PC-3 (cell line): ENCODE results near the gene TCF12. TPM values are rescaled to one million over a fixed set of nuclear protein-coding genes. Genes with fewer than 3 reads are reported as not detected.
"Not testable (repeated sequence)": the region's sequence is repeated elsewhere in the genome, so short reads cannot be mapped to it uniquely, and the experiment has no call there.

ENCODE experiments used
- ATAC-seq: fragments of 200-7000 bp; cut with Tn5 transposase; 2 replicates; pipeline ENCODE4 v1.9.1; 2020; ENCODE audit warnings: mild to moderate bottlenecking, moderate library complexity
- BruUV-seq: library from RNA; stranded (reverse); fragments of 400-500 nt; replicated peaks from 2 replicates; lab custom pipeline; 2021; lab: Mats Ljungman, UMichigan
- CTCF ChIA-PET: fragments of 300-600 bp; sonication (Branson Sonifier 250); formaldehyde crosslinking; loops from one replicate; lab custom pipeline; 2022; ENCODE audit warnings: antibody characterized with exemption; lab: Charles Lee
- POLR2A ChIA-PET: fragments of 300-600 bp; sonication (Branson Sonifier 250); formaldehyde crosslinking; loops from one replicate; lab custom pipeline; 2022; ENCODE audit warnings: antibody characterized with exemption; ENCODE audit not compliant: unreplicated experiment; lab: Charles Lee
- DNase-seq: peaks from one replicate; pipeline ENCODE4 v3.0.0-alpha.2; 2015
- H2AFZ ChIP-seq: fragments of 300-600 bp; sonication (generic); 2 replicates; pipeline ENCODE4 v1.6.0; 2016; ENCODE audit warnings: antibody characterized with exemption, low read length
- H3F3A ChIP-seq: fragments of 300-600 bp; sonication (generic); one replicate; pipeline ENCODE4 v1.6.0; 2017; ENCODE audit warnings: antibody characterized with exemption, low read length, control low read depth, mild to moderate bottlenecking; ENCODE audit not compliant: unreplicated experiment
- H3K27ac ChIP-seq: fragments of 300-600 bp; sonication (generic); 2 replicates; pipeline ENCODE4 v1.5.1; 2016; ENCODE audit warnings: mild to moderate bottlenecking, low read length
- H3K27me3 ChIP-seq: fragments of 300-600 bp; sonication (generic); 2 replicates; pipeline ENCODE4 v1.6.1; 2016; ENCODE audit warnings: low read length, mixed read lengths
- H3K36me3 ChIP-seq: fragments of 300-600 bp; sonication (generic); 2 replicates; pipeline ENCODE4 v1.6.1; 2016; ENCODE audit warnings: low read depth, mixed run types, low read length, mixed read lengths
- H3K4me1 ChIP-seq: fragments of 300-600 bp; sonication (generic); 2 replicates; pipeline ENCODE4 v1.5.1; 2016; ENCODE audit warnings: low read length; ENCODE audit not compliant: insufficient read depth
- H3K4me2 ChIP-seq: fragments of 300-600 bp; sonication (generic); 2 replicates; pipeline ENCODE4 v1.6.0; 2016; ENCODE audit warnings: low read length
- H3K4me3 ChIP-seq: fragments of 300-600 bp; sonication (generic); 2 replicates; pipeline ENCODE4 v1.5.1; 2016; ENCODE audit warnings: mild to moderate bottlenecking, low read length, mixed read lengths
- H3K79me2 ChIP-seq: fragments of 300-600 bp; sonication (generic); 2 replicates; pipeline ENCODE4 v1.6.1; 2017; ENCODE audit warnings: low read length, mixed read lengths
- H3K9ac ChIP-seq: fragments of 300-600 bp; sonication (generic); 2 replicates; pipeline ENCODE4 v1.6.0; 2016; ENCODE audit warnings: mild to moderate bottlenecking, low read length
- H3K9me2 ChIP-seq: fragments of 300-600 bp; sonication (generic); replicated peaks from 2 replicates; pipeline ENCODE4 v1.6.1; 2016; ENCODE audit warnings: mixed run types, low read length, mixed read lengths
- H3K9me3 ChIP-seq: fragments of 300-600 bp; sonication (generic); 2 replicates; pipeline ENCODE4 v1.6.1; 2016; ENCODE audit warnings: low read length, mixed read lengths
- H4K20me1 ChIP-seq: fragments of 300-600 bp; sonication (generic); 2 replicates; pipeline ENCODE4 v1.6.1; 2016; ENCODE audit warnings: low read length, mixed read lengths
- EZH2 ChIP-seq: fragments of 300-600 bp; sonication (generic); IDR thresholded peaks from one replicate; pipeline ENCODE4 v1.6.1; 2017; ENCODE audit warnings: antibody characterized with exemption, mild to moderate bottlenecking, low read length; ENCODE audit not compliant: unreplicated experiment
- EZH2phosphoT487 ChIP-seq: fragments of 300-600 bp; sonication (generic); IDR thresholded peaks from 2 replicates; pipeline ENCODE4 v1.6.1; 2018; ENCODE audit warnings: mild to moderate bottlenecking, antibody characterized with exemption, low read length, borderline replicate concordance
- intact Hi-C: fragments of 100-400 bp; cut with micrococcal nuclease; formaldehyde crosslinking; loops from 2 replicates; pipeline ENCODE4 v1.9.0; 2023
- total RNA-seq: library from RNA; depleted of rRNA; stranded (reverse); fragments of >200 nt; gene quantifications from 2 replicates; pipeline ENCODE4 v1.2.3, GENCODE V29; 2014
- TF ChIP-seq, protein P1 (sequence below): fragments of 300-600 bp; sonication (generic); conservative IDR thresholded peaks from 2 replicates; pipeline ENCODE4 v1.5.1; 2017; ENCODE audit warnings: antibody characterized with exemption, low read depth, mild to moderate bottlenecking, low read length

Gene TCF12
- total RNA-seq, 1 experiment from 2014 or later = 103 TPM

DNA sequence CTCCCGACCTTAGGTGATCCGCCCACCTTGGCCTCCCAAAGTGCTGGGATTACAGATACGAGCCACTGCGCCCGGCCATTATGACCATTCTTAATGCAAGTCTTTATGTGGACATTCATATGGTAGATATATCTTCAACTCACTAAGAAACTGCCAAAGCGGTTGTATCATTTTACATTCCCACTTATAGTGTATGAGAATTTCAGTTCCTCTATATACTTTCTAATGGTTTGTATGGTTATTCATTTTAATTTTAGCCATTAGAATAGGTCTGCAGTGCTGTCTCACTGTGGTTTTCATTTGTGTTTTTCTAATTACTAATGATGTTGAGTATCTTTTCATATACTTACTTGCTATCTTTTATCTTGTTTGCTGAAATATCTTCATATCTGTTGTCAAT, 32.5 kb downstream of the TCF12 start:
- Histone ChIP-seq H3K4me3 (no peak overlapping the region), H3K36me3 (no peaks in the 10 kb centered on the region), H3K27me3 (no peaks in the 10 kb centered on the region), H3K9ac (no peak overlapping the region), H2AFZ (no peak overlapping the region), H3K4me1 (no peaks in the 10 kb centered on the region), H3F3A (no peaks in the 10 kb centered on the region), H4K20me1 (no peaks in the 10 kb centered on the region), H3K27ac (no peak overlapping the region), H3K9me3 (no peaks in the 10 kb centered on the region), H3K4me2 (no peak overlapping the region), H3K79me2 (peaks cover 65% of the 10 kb centered on the region), H3K9me2 (no peaks in the 10 kb centered on the region)
- TF ChIP-seq EZH2 = no peak
- TF ChIP-seq, protein P1, sequence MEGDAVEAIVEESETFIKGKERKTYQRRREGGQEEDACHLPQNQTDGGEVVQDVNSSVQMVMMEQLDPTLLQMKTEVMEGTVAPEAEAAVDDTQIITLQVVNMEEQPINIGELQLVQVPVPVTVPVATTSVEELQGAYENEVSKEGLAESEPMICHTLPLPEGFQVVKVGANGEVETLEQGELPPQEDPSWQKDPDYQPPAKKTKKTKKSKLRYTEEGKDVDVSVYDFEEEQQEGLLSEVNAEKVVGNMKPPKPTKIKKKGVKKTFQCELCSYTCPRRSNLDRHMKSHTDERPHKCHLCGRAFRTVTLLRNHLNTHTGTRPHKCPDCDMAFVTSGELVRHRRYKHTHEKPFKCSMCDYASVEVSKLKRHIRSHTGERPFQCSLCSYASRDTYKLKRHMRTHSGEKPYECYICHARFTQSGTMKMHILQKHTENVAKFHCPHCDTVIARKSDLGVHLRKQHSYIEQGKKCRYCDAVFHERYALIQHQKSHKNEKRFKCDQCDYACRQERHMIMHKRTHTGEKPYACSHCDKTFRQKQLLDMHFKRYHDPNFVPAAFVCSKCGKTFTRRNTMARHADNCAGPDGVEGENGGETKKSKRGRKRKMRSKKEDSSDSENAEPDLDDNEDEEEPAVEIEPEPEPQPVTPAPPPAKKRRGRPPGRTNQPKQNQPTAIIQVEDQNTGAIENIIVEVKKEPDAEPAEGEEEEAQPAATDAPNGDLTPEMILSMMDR = no peak
- TF ChIP-seq EZH2phosphoT487 = no peak
- POLR2A ChIA-PET = no interaction called here
- no TSS peak for BruUV-seq
- CTCF ChIA-PET = no interaction called here
- ATAC-seq = no peak
- intact Hi-C loops = no loop called here
- DNase-seq = no peak

DNA sequence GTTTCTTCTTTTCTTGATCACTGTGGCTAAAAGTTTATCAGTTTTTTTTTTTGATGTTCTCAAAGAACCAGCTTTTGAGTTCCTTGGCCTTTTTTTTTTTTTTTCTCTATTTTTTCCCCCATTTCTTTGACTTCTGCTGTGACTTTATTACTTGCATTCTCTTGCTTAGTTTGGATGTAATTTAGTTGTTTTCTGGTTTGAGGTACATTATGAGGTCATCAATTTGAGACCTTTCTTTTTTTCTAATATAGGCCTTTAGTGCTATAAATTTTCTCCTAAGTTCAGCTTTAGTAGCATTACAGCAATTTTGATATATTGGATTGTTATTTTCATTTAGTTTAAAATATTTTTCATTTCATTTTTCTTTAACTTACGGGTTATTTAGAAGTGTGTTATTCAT, 35.3 kb downstream of the TCF12 start:
- H3K36me3 ChIP-seq = no peaks in the 10 kb centered on the region; the same call in 1 of the 2 replicates
- no peaks in the 10 kb centered on the region for H4K20me1 ChIP-seq
- TF ChIP-seq, protein P1 = no peak
- no peak for TF ChIP-seq EZH2phosphoT487
- no peak for TF ChIP-seq EZH2
- H3F3A ChIP-seq = no peaks in the 10 kb centered on the region
- no peaks in the 10 kb centered on the region for H3K9me3 ChIP-seq
- no peak overlapping the region for H3K4me3 ChIP-seq
- CTCF ChIA-PET = no interaction called here
- H3K79me2 ChIP-seq = peaks cover 70% of the 10 kb centered on the region
- no peaks in the 10 kb centered on the region for H3K4me1 ChIP-seq
- no peaks in the 10 kb centered on the region for H3K9me2 ChIP-seq
- no peak overlapping the region for H3K4me2 ChIP-seq
- POLR2A ChIA-PET = no interaction called here
- H3K27me3 ChIP-seq = no peaks in the 10 kb centered on the region
- no peak overlapping the region for H2AFZ ChIP-seq
- H3K9ac ChIP-seq = no peak overlapping the region
- no peak for DNase-seq
- no TSS peak for BruUV-seq
- intact Hi-C loops = no loop called here
- H3K27ac ChIP-seq = no peak overlapping the region
- no peak for ATAC-seq

DNA sequence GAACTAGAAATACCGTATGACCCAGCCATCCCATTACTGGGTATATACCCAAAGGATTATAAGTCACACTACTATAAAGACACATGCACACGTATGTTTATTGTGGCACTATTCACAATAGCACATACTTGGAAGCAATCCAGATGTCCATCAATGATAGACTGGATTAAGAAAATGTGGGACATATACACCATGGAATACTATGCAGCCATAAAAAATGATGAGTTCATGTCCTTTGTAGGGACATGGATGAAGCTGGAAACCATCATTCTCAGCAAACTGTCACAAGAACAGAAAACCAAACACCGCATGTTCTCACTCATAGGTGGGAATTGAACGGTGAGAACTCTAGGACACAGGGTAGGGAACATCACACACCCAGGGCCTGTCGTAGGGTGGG, 36.6 kb downstream of the TCF12 start:
- DNase-seq, CTCF ChIA-PET, H2AFZ ChIP-seq, H3K9ac ChIP-seq, H3K4me1 ChIP-seq, H3K27me3 ChIP-seq, H3K9me2 ChIP-seq, H3K4me2 ChIP-seq, H3K36me3 ChIP-seq, intact Hi-C loops, ATAC-seq, H4K20me1 ChIP-seq, H3K27ac ChIP-seq, H3F3A ChIP-seq, BruUV-seq, H3K4me3 ChIP-seq, POLR2A ChIA-PET, H3K9me3 ChIP-seq: not testable (repeated sequence)
- peaks cover 72% of the 10 kb centered on the region for H3K79me2 ChIP-seq
